Stomach (tissue), 9 donors: ENCODE data around the gene SRMS. TPM values are rescaled to one million over a fixed set of nuclear protein-coding genes. Genes with fewer than 3 reads are reported as not detected.

Source experiments
- DNase-seq, 2 donors: peaks; one replicate each; pipeline versions ENCODE4 v3.0.0 to v3.0.0-alpha.2; 2013 to 2019
- H3K27ac ChIP-seq, 5 donors: fragments of 200-600 bp in 4 of 5; sonication (generic) in 4 of 5; one replicate each; pipeline ENCODE4 v1.5.1; 2013 to 2019; ENCODE audit warnings: mild to moderate bottlenecking in 1 of 5, moderate library complexity in 1 of 5
- H3K27me3 ChIP-seq, 3 donors: fragments of 200-600 bp; sonication (generic); one replicate each; pipeline ENCODE4 v1.5.1; 2017 to 2019; ENCODE audit warnings: mixed run types in 1 of 3
- H3K36me3 ChIP-seq, 4 donors: fragments of 200-600 bp; sonication (generic); 1 replicate in 3 of 4; 2 replicates in 1 of 4; pipeline ENCODE4 v1.5.1; 2016 to 2019
- H3K4me1 ChIP-seq, 4 donors: fragments of 200-600 bp; sonication (generic); one replicate each; pipeline ENCODE4 v1.5.1; 2016 to 2019
- H3K4me3 ChIP-seq, 4 donors: fragments of 200-600 bp; sonication (generic) in 3 of 4; one replicate each; pipeline ENCODE4 v1.5.1; 2016 to 2019; ENCODE audit warnings: mild to moderate bottlenecking in 1 of 4
- H3K9me3 ChIP-seq, 4 donors: fragments of 200-600 bp; sonication (generic); one replicate each; pipeline ENCODE4 v1.5.1; 2016 to 2019
- EP300 ChIP-seq: sonication (generic); formaldehyde crosslinking; IDR thresholded peaks from one replicate; pipeline ENCODE4 v1.6.1; 2017; ENCODE audit warnings: antibody characterized with exemption
- POLR2A ChIP-seq, 4 donors: fragments of 450-650 bp; IDR thresholded peaks; one replicate each; pipeline ENCODE4 v1.6.1; 2016; ENCODE audit warnings: antibody characterized with exemption in 4 of 4, control low read depth in 2 of 4, mild to moderate bottlenecking in 1 of 4, moderate library complexity in 1 of 4
- POLR2AphosphoS5 ChIP-seq, 3 donors: sonication (generic); formaldehyde crosslinking; IDR thresholded peaks; one replicate each; pipeline ENCODE4 v1.6.1; 2016; ENCODE audit warnings: antibody characterized with exemption in 3 of 3
- WGBS, 5 donors: extraction: QIAGEN DNeasy Blood & Tissue Kit in 3 of 5; methylation state at CpG; one replicate each; pipeline versions ENCODE4 v1.1.5 to v1.1.7; 2013 to 2018; 5-methylcytosine and 5-hydroxymethylcytosine counted together
- intact Hi-C: fragments of 100-400 bp; cut with DNase I; formaldehyde crosslinking; loops from one replicate; pipeline ENCODE4 v1.15.1; 2023; ENCODE audit warnings: low total_unique reads
- polyA plus RNA-seq, 3 donors: library from polyadenylated mRNA; stranded (reverse); fragments of 200-250 nt; gene quantifications; one replicate each; pipeline ENCODE4 v1.2.3, GENCODE V29; 2013
- total RNA-seq, 5 donors: library from RNA; depleted of rRNA; stranded (reverse); fragments of >200 nt; gene quantifications; one replicate each; pipeline versions ENCODE4 v1.1.0 to v1.2.3, GENCODE V29; 2014 to 2016
- TF ChIP-seq, protein P1 (sequence below), 7 experiments: fragments of 450-650 bp in 4 of 7; fragments of 200-600 bp in 3 of 7; sonication (generic) in 3 of 7; IDR thresholded peaks; one replicate each; pipeline ENCODE4 v1.5.1; 2016 to 2019; ENCODE audit warnings: antibody characterized with exemption in 7 of 7, control low read depth in 2 of 7, mild to moderate bottlenecking in 1 of 7
- donor health status: healthy with polysubstance abuse.
- donor health status: Bipolar disorder and iron deficiency.
- donor health status: healthy.

SRMS gene
- total and polyA plus RNA-seq, 8 donors = 0.87 to 3.5 (median 2.1) TPM; not detected in 5

DNA sequence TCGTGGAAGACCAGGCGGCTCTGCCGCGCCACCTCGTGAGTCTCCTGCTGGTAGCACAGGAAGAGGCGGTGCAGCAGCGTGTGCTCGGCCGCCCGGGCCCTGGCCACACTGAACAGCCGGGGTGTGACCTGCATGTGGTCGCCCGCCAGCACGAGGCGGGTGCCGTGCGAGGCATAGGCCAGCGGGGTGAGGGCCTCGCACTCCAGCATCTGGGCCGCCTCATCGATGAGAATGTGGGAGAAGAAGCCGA is 19.5 kb upstream of the SRMS start:
- peaks cover 0 to 19% (median 16%) of the 10 kb centered on the region in 4 donors for H3K4me1 ChIP-seq
- no peaks in the 10 kb centered on the region for H3K9me3 ChIP-seq
- peak overlapping the region in 1 of 4 donors; percentile 8 for H3K4me3 ChIP-seq
- H3K27ac ChIP-seq = peak overlapping the region in 3 of 5 donors; percentile 15 to 73 (median 70)
- TF ChIP-seq EP300 (no peak), POLR2AphosphoS5 (IDR thresholded peaks at IDR 0.05) (no peak), POLR2A (IDR thresholded peaks at IDR 0.05) (no peak)
- TF ChIP-seq, protein P1, sequence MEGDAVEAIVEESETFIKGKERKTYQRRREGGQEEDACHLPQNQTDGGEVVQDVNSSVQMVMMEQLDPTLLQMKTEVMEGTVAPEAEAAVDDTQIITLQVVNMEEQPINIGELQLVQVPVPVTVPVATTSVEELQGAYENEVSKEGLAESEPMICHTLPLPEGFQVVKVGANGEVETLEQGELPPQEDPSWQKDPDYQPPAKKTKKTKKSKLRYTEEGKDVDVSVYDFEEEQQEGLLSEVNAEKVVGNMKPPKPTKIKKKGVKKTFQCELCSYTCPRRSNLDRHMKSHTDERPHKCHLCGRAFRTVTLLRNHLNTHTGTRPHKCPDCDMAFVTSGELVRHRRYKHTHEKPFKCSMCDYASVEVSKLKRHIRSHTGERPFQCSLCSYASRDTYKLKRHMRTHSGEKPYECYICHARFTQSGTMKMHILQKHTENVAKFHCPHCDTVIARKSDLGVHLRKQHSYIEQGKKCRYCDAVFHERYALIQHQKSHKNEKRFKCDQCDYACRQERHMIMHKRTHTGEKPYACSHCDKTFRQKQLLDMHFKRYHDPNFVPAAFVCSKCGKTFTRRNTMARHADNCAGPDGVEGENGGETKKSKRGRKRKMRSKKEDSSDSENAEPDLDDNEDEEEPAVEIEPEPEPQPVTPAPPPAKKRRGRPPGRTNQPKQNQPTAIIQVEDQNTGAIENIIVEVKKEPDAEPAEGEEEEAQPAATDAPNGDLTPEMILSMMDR (IDR thresholded peaks at IDR 0.05) = no peak
- WGBS, 5 donors = 80 to 94% (median 84%) methylated on average over 13 to 22 of the region's 22 CpGs
- DNase-seq = no peak
- intact Hi-C loops = no loop called here
- peaks cover 35 to 82% (median 74%) of the 10 kb centered on the region in 4 donors for H3K36me3 ChIP-seq
- no peaks in the 10 kb centered on the region for H3K27me3 ChIP-seq

DNA sequence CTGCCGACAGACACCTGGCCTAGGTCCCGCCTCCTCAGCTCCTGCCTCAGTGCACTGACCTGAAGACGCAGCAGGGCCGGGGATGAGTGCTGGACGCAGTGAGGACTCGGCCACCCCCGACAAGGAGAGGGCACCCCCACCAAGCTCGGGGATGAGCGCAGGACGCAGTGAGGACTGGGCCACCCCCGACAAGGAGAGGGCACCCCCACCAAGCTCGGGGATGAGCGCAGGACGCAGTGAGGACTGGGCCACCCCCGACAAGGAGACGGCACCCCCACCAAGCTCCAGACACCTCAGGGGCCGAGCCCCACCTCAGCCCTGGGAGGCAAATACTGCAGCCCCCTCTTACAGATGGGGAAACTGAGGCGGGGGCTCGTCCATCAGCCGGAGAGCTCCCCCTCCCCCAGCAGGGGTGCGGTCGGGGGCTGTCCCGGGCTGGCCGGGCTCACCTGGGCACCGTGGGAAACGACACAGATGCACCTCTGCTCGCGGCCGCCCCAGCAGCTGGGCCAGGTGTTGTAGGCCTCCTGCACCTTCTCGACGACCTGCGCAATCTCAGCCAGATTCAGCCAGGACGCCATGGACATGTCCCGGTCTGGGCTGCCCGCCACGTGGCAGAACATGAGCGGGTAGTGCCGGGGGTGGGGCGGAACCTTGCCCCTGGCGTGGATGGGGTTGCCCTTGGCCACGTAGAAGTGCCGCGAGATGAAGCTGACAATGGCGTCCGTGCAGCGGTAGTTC is 19.0 kb upstream of the SRMS start:
- Histone ChIP-seq H3K36me3 (peaks cover 38 to 84% (median 76%) of the 10 kb centered on the region in 4 donors), H3K27me3 (no peaks in the 10 kb centered on the region), H3K27ac (peak overlapping the region in 1 of 5 donors; percentile 70), H3K4me1 (peaks cover 0 to 18% (median 13%) of the 10 kb centered on the region in 4 donors), H3K4me3 (no peak overlapping the region), H3K9me3 (no peaks in the 10 kb centered on the region)
- TF ChIP-seq, protein P1 (IDR thresholded peaks at IDR 0.05) = no peak
- TF ChIP-seq EP300 = no peak
- no peak for TF ChIP-seq POLR2AphosphoS5 (IDR thresholded peaks at IDR 0.05)
- no peak for TF ChIP-seq POLR2A (IDR thresholded peaks at IDR 0.05)
- intact Hi-C loops = no loop called here
- DNase-seq = no peak
- 90 to 93% (median 90%) methylated on average over 17 to 46 of the region's 46 CpGs for WGBS, 5 donors

DNA sequence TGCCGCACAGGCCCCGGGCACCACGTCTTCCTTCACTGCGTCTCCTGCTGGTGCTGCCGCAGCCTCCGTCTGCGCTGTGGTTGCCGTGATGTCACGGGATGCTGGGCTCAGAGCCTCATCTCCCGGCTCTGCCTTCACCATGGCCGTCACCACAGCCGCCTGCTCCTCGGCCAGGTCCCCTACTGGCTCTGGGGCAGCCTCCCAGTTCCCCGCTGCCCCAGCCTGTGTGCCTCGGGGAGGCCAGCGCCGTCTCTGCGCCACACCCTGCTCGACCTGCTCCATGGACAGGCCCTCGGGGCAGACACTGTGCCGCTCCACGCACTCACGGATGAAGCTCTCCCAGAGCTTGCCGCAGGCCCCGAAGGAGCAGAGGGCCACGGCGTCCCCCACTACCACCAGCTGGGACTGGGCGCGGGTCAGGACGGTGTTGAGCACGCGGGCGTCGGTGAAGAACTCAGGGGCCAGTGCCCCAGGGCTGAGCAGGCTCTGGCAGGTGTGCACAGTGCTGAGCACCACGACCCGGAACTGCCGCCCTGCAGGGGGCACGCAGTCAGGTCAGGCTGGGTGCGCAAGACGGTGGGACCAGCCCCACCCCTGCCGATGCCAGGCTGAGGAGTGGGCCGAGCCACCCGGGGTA is 18.3 kb upstream of the SRMS start:
- no peak overlapping the region for H3K27ac ChIP-seq
- no peak for DNase-seq
- TF ChIP-seq EP300 (no peak), POLR2A (IDR thresholded peaks at IDR 0.05) (no peak), POLR2AphosphoS5 (IDR thresholded peaks at IDR 0.05) (no peak)
- TF ChIP-seq, protein P1 (IDR thresholded peaks at IDR 0.05) = no peak
- H3K27me3 ChIP-seq = no peaks in the 10 kb centered on the region
- intact Hi-C loops = no loop called here
- peaks cover 0 to 18% (median 13%) of the 10 kb centered on the region in 4 donors for H3K4me1 ChIP-seq
- whole genome bisulfite sequencing, 5 donors = 93 to 96% (median 94%) methylated on average over 25 to 43 of the region's 43 CpGs
- H3K9me3 ChIP-seq = no peaks in the 10 kb centered on the region
- peaks cover 45 to 91% (median 83%) of the 10 kb centered on the region in 4 donors for H3K36me3 ChIP-seq
- no peak overlapping the region for H3K4me3 ChIP-seq

DNA sequence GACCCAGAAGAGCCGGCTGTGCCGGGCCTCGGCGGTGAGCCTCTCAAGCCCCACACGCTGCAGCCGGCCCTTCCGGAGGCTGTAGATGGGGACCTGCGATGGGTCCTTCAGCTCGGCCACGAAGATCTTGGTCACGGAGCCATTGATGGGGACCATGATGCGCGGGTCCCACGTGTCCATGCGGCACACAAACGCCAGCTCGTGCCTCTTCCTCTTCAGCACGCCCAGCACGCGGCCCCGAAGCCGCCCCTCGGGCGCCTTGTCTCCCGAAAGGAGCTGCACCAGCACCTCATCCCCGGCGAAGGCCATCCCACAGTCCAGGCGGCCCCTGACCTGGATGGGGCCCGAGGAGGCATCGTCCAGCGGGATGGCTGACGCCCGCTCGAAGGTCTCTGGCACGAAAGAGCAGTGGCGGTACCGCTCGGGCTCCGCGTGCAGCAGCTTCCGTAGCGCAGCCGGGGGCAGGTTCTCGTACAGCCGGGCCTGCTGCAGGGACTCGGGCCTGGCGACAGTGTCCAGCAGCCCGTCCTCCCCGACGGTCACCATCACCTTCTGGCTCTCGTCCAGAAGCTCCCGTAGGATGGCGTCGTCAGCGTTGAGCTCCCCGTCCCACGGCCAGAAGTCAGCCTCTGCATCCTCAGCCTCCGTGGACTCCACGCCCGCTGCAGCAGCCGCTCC is 17.6 kb upstream of the SRMS start:
- Histone ChIP-seq H3K27me3 (no peaks in the 10 kb centered on the region), H3K4me1 (peaks cover 0 to 18% (median 13%) of the 10 kb centered on the region in 4 donors), H3K36me3 (peaks cover 52 to 95% (median 87%) of the 10 kb centered on the region in 4 donors), H3K9me3 (no peaks in the 10 kb centered on the region), H3K4me3 (no peak overlapping the region), H3K27ac (no peak overlapping the region)
- TF ChIP-seq POLR2AphosphoS5 (IDR thresholded peaks at IDR 0.05) (no peak), EP300 (no peak), POLR2A (IDR thresholded peaks at IDR 0.05) (no peak)
- TF ChIP-seq, protein P1 (IDR thresholded peaks at IDR 0.05) = no peak
- intact Hi-C loops = no loop called here
- WGBS, 5 donors = 94 to 97% (median 95%) methylated on average over 45 to 61 of the region's 61 CpGs
- DNase-seq = no peak
